A549 treated with RU486 at 1 μM for 4 hours (cell line): Measurements from ENCODE around the gene PEF1. TPM values are rescaled to one million over a fixed set of nuclear protein-coding genes. Genes with fewer than 3 reads are reported as not detected.

ENCODE experiments used
- total RNA-seq: library from RNA; stranded (reverse); fragments of 200-300 nt; extraction: Qiagen RNA extraction; gene quantifications from 5 replicates; pipeline ENCODE4 v1.2.3, GENCODE V29; 2022; ENCODE audit warnings: low read depth

PEF1 gene, protein sequence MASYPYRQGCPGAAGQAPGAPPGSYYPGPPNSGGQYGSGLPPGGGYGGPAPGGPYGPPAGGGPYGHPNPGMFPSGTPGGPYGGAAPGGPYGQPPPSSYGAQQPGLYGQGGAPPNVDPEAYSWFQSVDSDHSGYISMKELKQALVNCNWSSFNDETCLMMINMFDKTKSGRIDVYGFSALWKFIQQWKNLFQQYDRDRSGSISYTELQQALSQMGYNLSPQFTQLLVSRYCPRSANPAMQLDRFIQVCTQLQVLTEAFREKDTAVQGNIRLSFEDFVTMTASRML
- 38.3 to 48.1 TPM (median 44.8 TPM) in 5 replicates for total RNA-seq

DNA sequence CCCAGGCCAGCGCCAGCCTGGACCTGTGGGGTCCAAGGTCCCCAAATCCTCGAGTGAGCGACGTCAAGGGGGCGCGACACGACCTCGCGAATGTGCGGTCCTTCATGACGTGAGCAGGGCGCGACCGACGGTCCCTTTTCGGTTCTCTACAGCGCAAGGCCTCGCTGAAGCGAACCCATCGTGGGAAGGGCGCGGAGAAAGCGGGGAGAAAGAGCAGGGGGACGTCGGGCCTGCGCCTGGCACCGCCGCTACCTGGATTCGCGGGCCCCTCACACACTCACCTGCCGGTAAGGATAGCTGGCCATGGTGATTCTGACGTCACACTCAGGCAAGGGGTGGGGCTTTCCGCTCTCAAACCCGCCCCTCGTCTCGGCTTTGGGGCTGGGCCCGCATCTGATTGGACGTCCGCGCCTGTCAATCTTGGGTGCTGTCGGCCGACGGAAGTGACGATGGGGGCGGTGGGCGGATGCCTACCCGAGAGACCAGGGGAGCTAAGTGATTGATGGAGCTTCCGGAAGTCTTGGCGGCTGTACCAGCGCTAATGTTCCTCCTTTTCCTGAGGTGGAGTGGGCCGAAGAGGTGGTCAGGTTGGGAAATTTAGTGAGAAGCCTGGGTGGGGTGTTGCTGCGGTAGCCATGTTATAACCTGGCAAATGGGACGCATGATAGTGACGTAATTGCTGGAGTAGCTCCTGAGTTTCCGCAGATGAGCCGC lies at the start of gene PEF1:
PEF1 (minus strand) TSS at position 317 of the 714 bp plus-strand sequence; CDS start at position 305, 12 bp downstream.

DNA sequence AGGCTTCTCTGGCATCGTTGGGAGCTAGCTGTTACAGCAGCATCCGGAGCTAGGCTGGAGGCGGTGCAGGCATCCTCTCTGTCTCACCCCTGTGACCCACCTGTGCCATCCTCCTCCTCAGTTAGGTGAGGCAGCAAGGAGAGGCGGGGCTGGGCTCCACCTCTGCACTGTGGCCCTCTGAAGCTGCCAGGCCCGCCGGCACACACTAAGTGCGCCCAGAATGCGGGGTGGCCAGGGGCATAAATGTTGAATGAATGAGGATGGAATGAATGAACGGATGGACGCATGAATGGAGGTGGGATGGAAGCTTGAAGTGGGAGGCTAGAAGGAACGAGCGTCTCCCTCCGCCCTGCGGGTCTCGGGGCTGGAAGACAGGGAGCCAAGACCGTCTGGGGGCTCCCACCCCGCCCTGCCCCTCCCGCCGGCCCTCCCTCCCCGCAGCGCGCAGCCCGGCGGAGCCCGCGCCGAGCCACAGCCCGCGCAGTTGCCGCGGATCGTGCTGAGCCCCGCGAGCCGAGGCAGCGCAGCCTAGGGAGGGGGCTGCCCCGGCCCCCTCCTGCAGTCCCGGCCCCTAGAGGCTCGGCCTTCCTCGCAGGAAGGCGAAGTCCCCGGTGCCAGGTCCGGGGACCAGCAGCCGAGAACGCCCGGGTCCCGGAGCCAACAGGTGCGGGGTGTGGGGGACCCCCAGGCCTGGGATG lies 27.3 kb downstream of the PEF1 start, which contains the start of gene HCRTR1:
HCRTR1 (plus strand) TSS at position 472 of the 698 bp plus-strand sequence. CDS start 1,504 bp downstream, outside the sequence.

Other genes with a start within 250 kb of the PEF1 start
- 18.0 to 31.8 TPM (median 29.7 TPM) in 5 replicates for gene SERINC2, start 231.7 kb downstream of the PEF1 start, total RNA-seq
- 0.69 to 1.2 TPM (median 0.74 TPM) in 5 replicates for gene TINAGL1, start 68.4 kb downstream of the PEF1 start, total RNA-seq
- gene HCRTR1, start 27.2 kb downstream of the PEF1 start, total RNA-seq, result not detected in 5 replicates
- 4.3 to 6.9 TPM (median 5.2 TPM) in 5 replicates for gene COL16A1, start 59.1 kb upstream of the PEF1 start, total RNA-seq
- gene ADGRB2, start 119.5 kb upstream of the PEF1 start, total RNA-seq, result 5.1 to 8.5 TPM (median 7.7 TPM) in 5 replicates
- 4.5 to 7.8 TPM (median 6.5 TPM) in 5 replicates for gene SPOCD1, start 171.1 kb upstream of the PEF1 start, total RNA-seq